NCI-H446 (cell line): ENCODE results near the gene LRRC8D.

Experiments used
- DNase-seq, 2 experiments: peaks; one replicate each; lab custom pipeline; 2025; lab: John Stamatoyannopoulos, UW

The LRRC8D gene

GRCh38 chr1:89833183-89834082 lies 12.6 kb downstream of the LRRC8D start:
- no peak for DNase-seq

GRCh38 chr1:89834083-89834704 lies 13.4 kb downstream of the LRRC8D start:
- no peak for DNase-seq

GRCh38 chr1:89836252-89837035 lies 15.6 kb downstream of the LRRC8D start:
- no peak for DNase-seq

- no peak for DNase-seq
These were observed 16.2 kb downstream of the LRRC8D start for GRCh38 chr1:89837036-89837481.

DNA sequence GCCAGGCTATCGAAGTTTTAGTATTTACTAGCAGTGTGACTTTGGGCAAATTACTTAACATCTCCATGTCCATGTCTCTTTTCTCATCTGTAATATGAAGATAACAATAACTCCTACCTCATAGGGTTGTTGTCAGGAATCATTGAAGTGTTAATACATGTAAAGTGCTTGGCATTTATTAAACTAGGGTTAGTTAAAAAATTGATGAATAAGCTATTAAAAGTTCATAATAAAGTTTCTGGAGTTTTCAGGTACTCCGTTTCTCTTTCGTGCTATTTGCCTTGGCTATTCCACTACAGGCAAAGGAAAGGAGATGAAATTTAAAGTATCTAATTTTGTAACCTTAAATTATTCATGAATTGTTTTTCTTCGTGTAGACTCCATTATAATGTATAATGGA lies 16.7 kb downstream of the LRRC8D start:
- DNase-seq, result no peak

GRCh38 chr1:89839516-89839915 lies 18.7 kb downstream of the LRRC8D start:
- no peak for DNase-seq

- no peak for DNase-seq
These were observed 20.7 kb downstream of the LRRC8D start for GRCh38 chr1:89841507-89841906.

DNA sequence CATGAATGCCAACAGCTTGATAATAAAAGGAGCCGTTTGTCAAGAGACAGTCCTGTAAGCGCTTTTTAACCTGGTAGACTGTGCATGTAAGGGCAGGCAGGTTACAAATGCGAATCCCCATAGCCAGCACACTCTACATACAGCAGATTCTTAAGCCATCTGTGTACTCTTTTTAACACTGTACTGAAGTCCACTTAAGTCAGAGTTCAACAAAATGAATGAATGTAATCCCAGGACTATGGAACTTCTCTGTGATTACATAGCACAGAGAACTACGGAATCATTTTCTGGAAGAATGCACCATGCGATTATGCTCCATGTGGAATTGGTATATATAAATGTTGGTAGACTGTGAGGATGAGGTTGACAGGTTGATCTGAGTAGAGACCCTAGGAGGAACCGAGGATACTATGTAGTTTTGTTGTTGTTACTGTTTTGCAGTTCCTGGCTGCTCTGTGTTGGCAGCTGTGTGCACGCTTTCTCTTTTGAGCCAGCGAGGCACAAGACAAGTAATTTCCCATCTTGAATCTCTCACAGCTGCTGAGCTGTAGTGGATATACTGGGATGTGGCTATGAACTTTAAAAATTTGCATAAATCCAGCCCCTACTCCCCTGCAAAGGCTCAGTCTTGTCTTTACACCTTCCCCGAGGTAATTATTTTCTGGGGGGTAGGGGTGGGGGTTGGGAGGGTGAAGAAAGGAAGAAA lies 21.9 kb downstream of the LRRC8D start:
- DNase-seq, result no peak

DNA sequence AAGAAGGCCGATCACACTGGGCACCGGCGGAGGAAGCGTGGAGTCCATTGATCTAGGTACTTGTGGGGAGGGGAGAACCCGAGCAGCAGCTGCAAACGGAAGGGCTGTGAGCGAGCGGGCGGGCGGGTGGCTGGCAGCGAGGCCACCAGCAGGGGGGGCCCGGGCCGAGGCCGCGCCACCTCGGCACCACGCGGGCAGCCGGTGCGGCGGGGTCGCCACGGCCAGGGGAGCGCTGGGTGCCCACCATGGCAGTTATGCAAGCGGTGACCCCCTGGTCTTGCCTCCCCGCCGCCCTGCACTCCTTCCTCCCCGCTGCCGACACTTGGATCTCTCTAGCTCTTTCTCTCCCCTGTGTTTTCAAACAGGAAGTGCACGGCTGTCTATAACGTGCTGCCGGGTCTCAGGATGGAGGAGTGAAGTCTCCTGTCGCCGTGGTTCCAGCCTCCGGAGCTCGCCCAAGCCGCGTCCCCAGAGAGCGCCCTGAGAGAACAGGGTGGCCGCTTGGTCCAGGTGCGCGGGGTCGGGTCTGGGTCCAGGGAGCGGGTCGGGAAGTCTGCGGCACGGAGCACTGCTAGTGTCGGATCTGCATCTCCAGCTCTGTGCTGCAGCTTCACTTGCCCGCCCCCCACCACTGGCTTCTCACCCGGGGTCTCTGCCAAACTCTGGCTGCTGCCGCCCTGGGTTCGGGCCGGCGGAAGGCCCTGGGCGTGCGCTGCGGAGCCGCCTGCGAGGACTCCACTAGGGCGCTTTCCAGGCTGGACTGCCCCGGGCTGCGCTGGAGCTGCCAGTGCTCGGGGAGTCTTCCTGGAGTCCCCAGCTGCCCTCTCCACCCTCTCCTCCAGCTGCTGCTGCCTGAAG lies 22.7 kb downstream of the LRRC8D start:
- DNase-seq, result no peak

- DNase-seq, result no peak
These were observed 23.5 kb downstream of the LRRC8D start for GRCh38 chr1:89844241-89844807.

DNA sequence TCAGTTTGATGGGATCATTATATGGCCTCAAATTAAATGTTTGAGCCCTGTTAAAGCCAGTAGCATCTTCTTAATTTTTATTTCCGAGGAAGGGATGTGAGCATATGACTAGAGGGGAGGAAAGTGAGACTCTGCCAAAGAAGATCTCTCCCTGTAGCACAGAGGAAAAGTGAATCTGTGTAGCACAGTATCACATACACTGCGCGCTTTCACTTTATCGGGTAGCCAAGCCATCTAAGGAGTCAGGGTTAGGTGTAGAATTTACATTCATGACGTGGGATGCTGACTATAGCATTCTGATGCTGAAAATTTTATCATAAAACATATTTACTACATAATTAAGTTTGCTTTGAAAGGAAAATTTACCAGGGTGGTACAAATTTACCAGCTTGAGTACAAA lies 24.0 kb downstream of the LRRC8D start:
- DNase-seq, result no peak

DNA sequence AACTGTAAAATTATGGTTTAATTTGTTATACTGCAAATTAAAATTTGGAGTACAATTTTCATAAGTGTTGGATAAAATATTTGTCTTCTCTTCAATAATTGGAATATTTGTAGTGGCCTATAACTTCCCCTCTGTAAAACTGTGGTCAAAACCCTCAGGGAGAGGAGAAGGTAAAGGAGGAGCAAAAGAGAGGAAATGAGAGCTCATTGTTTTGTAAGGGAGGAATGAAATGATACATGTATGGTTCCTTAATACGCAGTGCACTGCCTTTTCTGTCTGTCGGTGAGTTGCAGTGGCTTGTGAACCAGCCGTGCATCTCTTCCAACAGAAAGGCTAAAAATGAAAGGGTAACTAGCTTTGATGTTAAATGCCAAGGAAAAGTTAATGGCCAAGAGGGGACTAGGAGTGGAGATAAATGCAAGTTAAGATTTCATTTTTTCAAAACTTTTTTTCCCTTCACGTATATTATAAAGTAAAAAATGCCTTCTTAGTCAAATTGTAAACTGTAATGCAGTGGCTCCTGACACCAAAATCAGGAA lies 26.4 kb downstream of the LRRC8D start:
- no peak for DNase-seq

DNA sequence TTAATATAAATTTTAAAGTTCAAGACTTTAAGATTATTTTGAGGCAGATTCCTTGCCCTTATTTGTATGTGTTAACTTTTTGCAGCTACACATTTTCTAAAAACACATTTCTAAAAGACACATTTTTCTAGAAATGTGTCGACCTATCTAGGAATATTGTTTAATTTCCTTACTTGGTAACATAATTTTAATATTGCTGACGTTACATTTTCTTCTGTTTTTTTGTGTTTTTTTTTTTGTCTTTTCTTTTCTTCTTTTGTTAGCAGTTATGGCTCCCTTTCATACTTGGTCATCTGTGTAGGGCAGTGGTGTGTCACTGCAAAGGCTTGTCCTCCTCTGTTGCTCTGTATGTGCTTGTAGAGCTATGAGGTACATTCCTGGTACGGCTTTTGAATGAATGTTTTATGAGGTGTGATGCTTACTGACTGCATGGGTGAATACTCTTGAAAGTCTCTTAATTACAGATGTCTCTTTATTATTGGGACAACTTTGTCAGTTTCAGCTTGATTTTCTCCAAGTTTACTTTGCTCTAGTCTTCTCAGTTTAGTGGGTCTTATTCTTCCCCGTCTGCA lies 30.1 kb downstream of the LRRC8D start:
- no peak for DNase-seq

GRCh38 chr1:89854140-89854539 lies 33.3 kb downstream of the LRRC8D start:
- DNase-seq, result no peak

- no peak for DNase-seq
These were observed 34.7 kb downstream of the LRRC8D start for GRCh38 chr1:89855413-89856123.

GRCh38 chr1:89863165-89863830 lies 42.5 kb downstream of the LRRC8D start:
- no peak for DNase-seq

DNA sequence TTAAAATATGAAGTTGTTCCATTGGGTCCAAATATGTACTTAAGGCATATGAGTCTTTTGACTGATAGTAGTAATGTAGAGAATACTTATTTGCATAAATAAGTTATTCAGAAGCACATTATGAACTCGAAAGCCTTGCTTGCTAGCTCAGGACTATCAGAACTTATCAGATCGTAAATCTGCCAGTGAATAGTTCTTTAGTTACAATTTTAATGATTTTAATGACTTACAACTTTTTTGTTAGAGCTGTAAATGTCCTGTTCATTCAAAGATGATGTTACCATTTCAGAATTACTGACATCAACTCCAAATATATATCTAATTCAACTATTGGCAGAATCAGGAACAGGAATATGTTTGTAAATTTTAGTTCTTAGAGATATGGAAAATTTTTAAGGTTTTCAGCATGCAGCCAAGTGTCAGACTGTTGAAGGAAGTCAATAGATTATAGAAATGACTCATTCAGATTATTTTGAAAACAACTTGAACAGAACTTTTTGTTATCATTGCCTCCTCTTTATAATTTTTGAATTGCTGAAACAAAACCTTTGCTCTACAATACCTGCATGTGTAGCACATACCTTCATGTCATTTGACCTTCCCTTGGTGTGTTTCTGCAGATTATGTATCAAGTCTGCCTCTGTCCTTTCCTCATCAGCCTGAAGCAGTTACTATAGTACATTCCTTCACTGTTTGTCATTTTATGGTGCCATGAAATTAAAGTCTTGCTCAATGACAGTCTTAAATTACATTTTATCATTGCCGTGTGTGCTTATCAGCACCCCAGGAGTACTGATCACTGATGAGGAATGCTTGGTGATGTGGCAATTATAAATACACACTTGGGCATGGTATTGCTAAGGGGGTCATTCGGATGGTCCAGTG lies 44.9 kb downstream of the LRRC8D start:
- DNase-seq, result no peak

- DNase-seq, result no peak
These were observed 45.7 kb downstream of the LRRC8D start for GRCh38 chr1:89866568-89866967.
